HG03066 (cell line): Measurements from ENCODE around the gene FBXL13.
"Not testable (repeated sequence)": the region's sequence is repeated elsewhere in the genome, so short reads cannot be mapped to it uniquely, and the experiment has no call there.

ENCODE experiments used
- ATAC-seq: cut with Tn5 transposase; IDR thresholded peaks from one replicate; pipeline ENCODE4 v1.9.1; 2021; ENCODE audit warnings: low read depth; ENCODE audit not compliant: unreplicated experiment

FBXL13 gene

GRCh38 chr7:103074519-103075336, at the start of gene FBXL13, which contains the start of gene ARMC10:
Gene FBXL13 (minus strand): TSS chr7:103074796.
Gene ARMC10 (plus strand): TSS chr7:103075140. CDS start chr7:103075273, 133 bp downstream.
- ATAC-seq = peak; percentile 86

- ATAC-seq = no peak
Observed at GRCh38 chr7:103123529-103123928, 48.9 kb upstream of the FBXL13 start.

- ATAC-seq = no peak
Observed at GRCh38 chr7:103121641-103122040, 47.0 kb upstream of the FBXL13 start.

GRCh38 chr7:103120362-103120761, 45.8 kb upstream of the FBXL13 start:
- no peak for ATAC-seq

GRCh38 chr7:103119791-103120291, 45.2 kb upstream of the FBXL13 start:
- ATAC-seq = no peak

- no peak for ATAC-seq
Observed at GRCh38 chr7:103117465-103117864, 42.9 kb upstream of the FBXL13 start.

GRCh38 chr7:103116991-103117390, 42.4 kb upstream of the FBXL13 start:
- ATAC-seq = no peak

GRCh38 chr7:103116511-103116910, 41.9 kb upstream of the FBXL13 start:
- ATAC-seq = no peak

- no peak for ATAC-seq
Observed at GRCh38 chr7:103115771-103116170, 41.2 kb upstream of the FBXL13 start.

GRCh38 chr7:103114576-103115008, 40.0 kb upstream of the FBXL13 start:
- ATAC-seq = no peak

- no peak for ATAC-seq
Observed at GRCh38 chr7:103113164-103113563, 38.6 kb upstream of the FBXL13 start.

GRCh38 chr7:103106703-103107070, 32.1 kb upstream of the FBXL13 start:
- not testable (repeated sequence) for ATAC-seq

GRCh38 chr7:103106005-103106702, 31.6 kb upstream of the FBXL13 start:
- ATAC-seq = no peak

- no peak for ATAC-seq
Observed at GRCh38 chr7:103101543-103101942, 26.9 kb upstream of the FBXL13 start.

GRCh38 chr7:103100348-103100747, 25.8 kb upstream of the FBXL13 start:
- ATAC-seq = no peak

- no peak for ATAC-seq
Observed at GRCh38 chr7:103097041-103097440, 22.4 kb upstream of the FBXL13 start.

GRCh38 chr7:103095558-103095957, 21.0 kb upstream of the FBXL13 start:
- not testable (repeated sequence) for ATAC-seq

GRCh38 chr7:103094102-103094501, 19.5 kb upstream of the FBXL13 start:
- no peak for ATAC-seq

GRCh38 chr7:103093429-103093828, 18.8 kb upstream of the FBXL13 start:
- ATAC-seq = no peak

- ATAC-seq = not testable (repeated sequence)
Observed at GRCh38 chr7:103092321-103092720, 17.7 kb upstream of the FBXL13 start.

- ATAC-seq = no peak
Observed at GRCh38 chr7:103083210-103083609, 8.6 kb upstream of the FBXL13 start.

GRCh38 chr7:103082497-103082896, 7.9 kb upstream of the FBXL13 start:
- ATAC-seq = no peak
